ENCODE data around the gene PCDH9. TPM values are rescaled to one million over a fixed set of nuclear protein-coding genes. Genes with fewer than 3 reads are reported as not detected.

PCDH9 gene
- total RNA-seq, 1 donor from 2014 or later, result 5.1 TPM

DNA sequence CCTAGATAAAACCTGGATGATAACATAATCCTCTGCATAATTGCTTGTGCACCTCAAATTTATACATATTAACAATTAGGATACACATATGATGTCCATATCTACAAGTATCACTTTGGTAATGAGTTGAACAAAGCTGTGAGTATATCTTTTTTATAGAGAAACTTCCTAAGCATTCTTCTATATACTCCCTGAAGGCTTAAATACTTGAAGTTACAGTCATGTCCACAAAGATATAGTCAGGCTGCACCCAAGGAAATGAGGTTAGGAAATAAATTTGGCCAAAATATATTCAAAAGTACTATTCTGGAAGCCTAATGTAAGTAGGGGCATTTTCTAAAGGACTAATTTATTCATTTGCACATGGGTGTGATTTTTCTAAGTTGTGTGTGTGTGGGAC is 761.5 kb downstream of the PCDH9 start:
- no peak for DNase-seq
- ATAC-seq, result no peak
- H3K9me3 ChIP-seq, result no peaks in the 10 kb centered on the region
- TF ChIP-seq, protein P1, sequence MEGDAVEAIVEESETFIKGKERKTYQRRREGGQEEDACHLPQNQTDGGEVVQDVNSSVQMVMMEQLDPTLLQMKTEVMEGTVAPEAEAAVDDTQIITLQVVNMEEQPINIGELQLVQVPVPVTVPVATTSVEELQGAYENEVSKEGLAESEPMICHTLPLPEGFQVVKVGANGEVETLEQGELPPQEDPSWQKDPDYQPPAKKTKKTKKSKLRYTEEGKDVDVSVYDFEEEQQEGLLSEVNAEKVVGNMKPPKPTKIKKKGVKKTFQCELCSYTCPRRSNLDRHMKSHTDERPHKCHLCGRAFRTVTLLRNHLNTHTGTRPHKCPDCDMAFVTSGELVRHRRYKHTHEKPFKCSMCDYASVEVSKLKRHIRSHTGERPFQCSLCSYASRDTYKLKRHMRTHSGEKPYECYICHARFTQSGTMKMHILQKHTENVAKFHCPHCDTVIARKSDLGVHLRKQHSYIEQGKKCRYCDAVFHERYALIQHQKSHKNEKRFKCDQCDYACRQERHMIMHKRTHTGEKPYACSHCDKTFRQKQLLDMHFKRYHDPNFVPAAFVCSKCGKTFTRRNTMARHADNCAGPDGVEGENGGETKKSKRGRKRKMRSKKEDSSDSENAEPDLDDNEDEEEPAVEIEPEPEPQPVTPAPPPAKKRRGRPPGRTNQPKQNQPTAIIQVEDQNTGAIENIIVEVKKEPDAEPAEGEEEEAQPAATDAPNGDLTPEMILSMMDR (IDR thresholded peaks at IDR 0.05), result no peak
- no peak overlapping the region for H3K4me3 ChIP-seq
- intact Hi-C loops (cut with DNase I), result no loop called here
- H3K27ac ChIP-seq, result no peak overlapping the region
- no peaks in the 10 kb centered on the region for H3K27me3 ChIP-seq
- H3K36me3 ChIP-seq, result no peaks in the 10 kb centered on the region
- no peaks in the 10 kb centered on the region for H3K4me1 ChIP-seq

DNA sequence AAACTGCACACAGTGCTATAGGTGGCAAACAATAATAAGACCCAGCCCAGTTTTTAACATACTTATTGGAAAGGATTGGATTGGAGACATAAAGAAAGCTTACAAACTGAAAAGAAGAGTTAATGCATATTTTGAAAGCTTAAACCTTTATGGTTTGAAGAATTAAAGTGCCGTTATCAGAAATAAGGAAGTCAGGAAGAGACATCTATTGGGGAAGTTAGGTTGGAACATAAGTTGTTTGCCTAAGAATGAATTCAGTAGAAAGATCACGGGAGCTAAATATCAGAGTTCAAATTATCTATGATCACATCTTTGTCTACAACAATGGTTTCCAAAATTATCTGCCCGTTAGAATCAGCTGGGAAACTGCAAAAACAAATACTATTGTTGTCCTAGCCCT is 767.9 kb downstream of the PCDH9 start:
- Histone ChIP-seq H3K9me3 (no peaks in the 10 kb centered on the region), H3K27ac (no peak overlapping the region), H3K27me3 (no peaks in the 10 kb centered on the region), H3K4me1 (no peaks in the 10 kb centered on the region), H3K4me3 (no peak overlapping the region), H3K36me3 (no peaks in the 10 kb centered on the region)
- ATAC-seq (no peak), DNase-seq (no peak)
- intact Hi-C loops (cut with DNase I), result no loop called here
- TF ChIP-seq, protein P1 (IDR thresholded peaks at IDR 0.05), result no peak

DNA sequence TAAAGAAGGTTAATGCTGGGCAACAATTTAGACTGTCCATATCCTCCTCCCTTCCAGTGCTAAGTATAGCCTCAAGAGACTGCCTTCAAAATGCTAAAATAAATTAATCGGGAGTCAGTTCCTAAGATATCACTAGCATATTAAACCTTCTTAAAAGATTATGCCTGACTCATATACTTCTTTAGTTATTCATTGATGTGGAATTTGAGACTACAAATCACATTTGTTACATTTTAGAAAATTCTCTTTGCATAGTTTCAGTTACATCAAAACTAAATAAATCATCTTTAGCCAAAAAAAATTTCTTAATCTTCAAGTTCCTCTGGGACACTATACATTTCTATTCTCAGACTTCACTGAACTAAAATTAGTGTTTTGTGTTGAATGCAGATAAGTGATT is 769.1 kb downstream of the PCDH9 start:
- TF ChIP-seq, protein P1 (IDR thresholded peaks at IDR 0.05), result no peak
- DNase-seq (no peak), ATAC-seq (no peak)
- H3K4me3 ChIP-seq, result no peak overlapping the region
- H3K4me1 ChIP-seq, result no peaks in the 10 kb centered on the region
- no peak overlapping the region for H3K27ac ChIP-seq
- H3K27me3 ChIP-seq, result no peaks in the 10 kb centered on the region
- no peaks in the 10 kb centered on the region for H3K36me3 ChIP-seq
- no peaks in the 10 kb centered on the region for H3K9me3 ChIP-seq
- intact Hi-C loops (cut with DNase I), result no loop called here

DNA sequence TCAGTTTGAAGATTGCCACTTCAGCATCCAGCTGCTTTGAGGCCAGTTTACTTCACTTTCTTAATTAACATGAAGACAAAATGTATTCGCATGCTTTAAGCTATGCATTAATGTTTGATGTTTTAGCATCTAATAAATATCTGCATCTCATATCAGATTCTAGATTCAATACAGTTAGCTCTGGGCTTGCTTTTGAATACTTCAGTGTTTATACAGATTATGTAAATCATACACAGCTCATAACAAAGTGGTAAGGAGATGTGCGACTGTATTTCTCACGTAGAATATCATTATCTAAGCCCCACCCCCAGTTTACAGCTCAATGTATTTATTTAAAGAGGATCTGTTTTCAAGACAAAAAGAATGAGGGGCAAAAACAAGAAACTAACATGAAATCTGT is 770.5 kb downstream of the PCDH9 start:
- intact Hi-C loops (cut with DNase I), result no loop called here
- Histone ChIP-seq H3K27me3 (no peaks in the 10 kb centered on the region), H3K27ac (no peak overlapping the region), H3K4me3 (no peak overlapping the region), H3K9me3 (no peaks in the 10 kb centered on the region), H3K4me1 (no peaks in the 10 kb centered on the region), H3K36me3 (no peaks in the 10 kb centered on the region)
- DNase-seq, result no peak
- TF ChIP-seq, protein P1 (IDR thresholded peaks at IDR 0.05), result no peak
- ATAC-seq, result no peak

DNA sequence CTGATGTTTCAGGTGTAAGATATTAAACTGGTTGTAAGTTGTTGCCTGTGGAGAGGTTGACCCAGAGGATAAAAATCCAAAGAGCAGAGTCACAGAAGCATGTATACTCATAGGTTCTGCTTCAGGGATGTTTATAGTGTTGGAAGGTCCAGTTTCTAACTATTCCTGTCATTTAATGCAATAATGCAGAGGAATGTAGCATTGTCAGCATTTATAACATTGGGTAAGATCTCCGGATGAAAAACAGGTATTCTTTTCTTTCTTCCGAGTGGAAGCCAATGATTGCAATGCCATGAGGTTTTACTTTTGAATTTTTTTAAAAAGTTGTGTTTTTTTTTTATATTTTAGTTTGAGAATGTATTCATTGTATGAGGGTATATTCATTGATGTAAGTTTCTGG is 771.0 kb downstream of the PCDH9 start:
- ATAC-seq, result no peak
- Histone ChIP-seq H3K27me3 (no peaks in the 10 kb centered on the region), H3K36me3 (no peaks in the 10 kb centered on the region), H3K27ac (no peak overlapping the region), H3K4me3 (no peak overlapping the region), H3K9me3 (no peaks in the 10 kb centered on the region), H3K4me1 (no peaks in the 10 kb centered on the region)
- no peak for DNase-seq
- intact Hi-C loops (cut with DNase I), result no loop called here
- TF ChIP-seq, protein P1 (IDR thresholded peaks at IDR 0.05), result no peak

DNA sequence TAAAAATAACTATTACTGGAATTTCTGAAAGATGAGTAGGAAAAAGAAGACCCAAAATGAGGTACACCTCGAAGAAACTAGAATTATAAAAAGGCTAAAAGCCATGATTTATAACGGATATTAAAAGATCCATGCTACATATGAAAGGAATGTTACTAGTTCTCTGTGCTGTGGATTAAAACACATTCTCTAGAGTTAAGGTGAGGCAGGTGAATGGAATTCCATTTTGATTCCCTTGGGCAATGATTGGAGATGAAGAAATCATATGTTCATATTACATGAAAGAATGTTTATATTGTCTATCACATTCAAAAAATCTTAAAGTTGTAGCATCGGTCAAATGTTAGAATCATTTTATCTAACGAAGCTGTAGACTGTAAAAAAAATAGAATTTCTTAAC is 783.7 kb downstream of the PCDH9 start:
- ATAC-seq, result no peak

More for the DNA sequence above, 783.7 kb downstream of the PCDH9 start:
- no peak overlapping the region for H3K4me3 ChIP-seq
- H3K27ac ChIP-seq, result no peak overlapping the region
- H3K9me3 ChIP-seq, result no peaks in the 10 kb centered on the region
- TF ChIP-seq, protein P1 (IDR thresholded peaks at IDR 0.05), result no peak
- intact Hi-C loops (cut with DNase I), result no loop called here
- H3K4me1 ChIP-seq, result no peaks in the 10 kb centered on the region
- no peak for DNase-seq
- H3K36me3 ChIP-seq, result no peaks in the 10 kb centered on the region
- H3K27me3 ChIP-seq, result no peaks in the 10 kb centered on the region
